ENCODE data around the gene TBC1D14.
"Not testable (repeated sequence)": the region's sequence is repeated elsewhere in the genome, so short reads cannot be mapped to it uniquely, and the experiment has no call there.

Gene TBC1D14

DNA sequence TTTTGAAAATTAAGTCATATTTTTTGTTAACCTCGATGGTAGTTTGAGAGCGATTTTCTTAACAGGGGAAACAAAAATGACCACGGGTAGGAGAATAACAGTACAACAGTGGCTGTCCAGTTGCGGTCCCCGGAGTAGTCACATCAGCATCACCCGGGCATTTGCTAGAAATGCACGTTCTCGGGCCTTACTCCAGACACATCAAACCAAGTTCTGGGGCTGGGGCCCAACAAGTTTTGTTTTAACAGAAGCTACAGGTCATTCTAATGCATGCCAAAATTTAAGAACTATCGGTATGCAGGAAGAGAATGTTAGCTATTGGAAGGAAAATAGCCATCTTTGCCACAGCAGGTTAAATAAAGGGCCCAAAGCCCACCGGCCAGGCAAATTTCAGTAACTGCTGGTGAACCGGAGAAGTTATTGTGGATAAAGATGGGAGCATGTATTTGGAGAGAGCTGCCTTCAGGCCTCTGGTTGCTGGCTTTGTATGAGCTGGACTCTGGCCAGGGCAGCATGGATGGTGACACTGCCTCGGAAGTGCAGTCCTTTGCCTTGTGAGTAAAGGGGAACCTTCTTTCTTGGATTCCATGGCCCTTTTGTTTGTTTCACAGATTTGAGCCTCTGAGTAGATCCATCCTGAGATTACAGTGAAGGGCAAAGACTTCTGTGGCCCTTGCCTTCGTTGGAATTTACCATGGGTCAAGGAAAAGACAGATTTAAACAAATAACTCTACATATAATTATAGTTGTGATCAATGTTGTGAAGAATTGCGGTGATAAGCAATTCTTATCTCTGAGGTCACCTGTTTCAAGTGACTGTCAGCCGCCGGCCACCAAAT is 62.1 kb downstream of the TBC1D14 start:
- no peak for DNase-seq (ENCODE audit: low read depth in 2 of 2)

DNA sequence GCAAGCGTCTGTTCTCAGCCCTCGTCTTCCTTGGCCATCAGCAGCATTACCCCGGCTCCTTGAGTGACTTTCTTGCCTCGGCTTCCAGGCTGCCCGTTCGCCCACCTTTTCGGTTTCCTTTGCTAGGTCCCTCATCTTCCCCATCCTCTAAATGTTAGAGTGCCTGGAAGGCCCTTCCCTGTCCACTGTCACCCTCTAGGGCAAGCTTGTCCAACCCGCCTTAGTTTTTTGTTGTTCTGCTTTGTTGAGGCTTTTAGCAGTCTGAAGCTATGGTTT is 62.7 kb downstream of the TBC1D14 start:
- DNase-seq (ENCODE audit: low read depth in 2 of 2): no peak

DNA sequence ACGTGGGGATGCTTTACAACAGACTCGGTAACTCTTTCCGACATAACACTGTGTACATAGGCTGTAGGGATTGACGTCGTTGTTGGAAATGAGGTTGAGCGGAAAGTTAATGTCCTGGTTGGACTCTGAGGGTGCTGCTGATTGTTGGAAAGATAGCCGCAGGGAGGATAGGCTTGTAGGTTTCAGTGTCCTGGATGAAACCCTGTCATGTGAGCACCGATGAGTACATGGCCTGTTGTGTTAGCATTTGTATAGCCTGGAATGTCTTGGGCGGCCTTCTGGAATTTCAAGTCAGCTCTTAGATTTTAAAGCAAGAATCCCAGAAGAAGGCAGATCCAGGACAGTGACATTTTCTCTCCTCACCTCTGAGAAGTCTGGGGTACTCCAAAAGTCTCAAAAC is 63.3 kb downstream of the TBC1D14 start:
- DNase-seq (ENCODE audit: low read depth in 2 of 2): no peak

- peak; percentile 38 to 82 for DNase-seq (ENCODE audit: low read depth in 2 of 2)
Observed at GRCh38 chr4:6974138-6974848, 64.7 kb downstream of the TBC1D14 start.

GRCh38 chr4:6977846-6978245 is 68.2 kb downstream of the TBC1D14 start:
- not testable (repeated sequence) for DNase-seq (ENCODE audit: low read depth in 2 of 2)

DNA sequence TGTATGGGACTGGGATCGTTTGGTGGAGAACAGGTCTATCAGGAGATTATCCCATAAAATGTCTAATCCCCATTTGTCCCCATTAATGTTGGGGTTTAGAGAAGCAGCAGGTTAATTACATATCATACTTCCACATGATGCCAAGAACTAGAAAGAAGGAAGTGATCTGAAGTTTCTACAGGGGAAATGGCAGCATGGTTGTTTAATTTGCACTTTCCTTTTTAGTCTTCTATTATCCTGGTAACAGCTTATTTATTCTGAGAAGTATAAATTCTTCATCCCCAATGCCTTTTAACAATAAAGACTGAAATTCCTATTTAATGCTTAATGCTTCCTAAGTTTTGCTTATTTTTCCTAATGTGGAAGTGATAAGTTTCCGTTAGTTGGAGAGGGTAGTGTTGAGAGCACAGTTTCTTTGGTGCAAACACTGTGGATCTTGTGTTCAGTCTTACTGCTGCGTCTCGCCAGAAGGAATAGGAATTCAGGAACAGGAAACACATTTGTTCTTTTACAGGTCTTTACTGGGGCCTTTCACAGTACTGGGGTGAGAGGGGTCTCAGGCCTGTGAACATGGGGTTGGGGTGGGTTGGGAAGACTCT is 74.0 kb downstream of the TBC1D14 start:
- DNase-seq (ENCODE audit: low read depth in 2 of 2): no peak

DNA sequence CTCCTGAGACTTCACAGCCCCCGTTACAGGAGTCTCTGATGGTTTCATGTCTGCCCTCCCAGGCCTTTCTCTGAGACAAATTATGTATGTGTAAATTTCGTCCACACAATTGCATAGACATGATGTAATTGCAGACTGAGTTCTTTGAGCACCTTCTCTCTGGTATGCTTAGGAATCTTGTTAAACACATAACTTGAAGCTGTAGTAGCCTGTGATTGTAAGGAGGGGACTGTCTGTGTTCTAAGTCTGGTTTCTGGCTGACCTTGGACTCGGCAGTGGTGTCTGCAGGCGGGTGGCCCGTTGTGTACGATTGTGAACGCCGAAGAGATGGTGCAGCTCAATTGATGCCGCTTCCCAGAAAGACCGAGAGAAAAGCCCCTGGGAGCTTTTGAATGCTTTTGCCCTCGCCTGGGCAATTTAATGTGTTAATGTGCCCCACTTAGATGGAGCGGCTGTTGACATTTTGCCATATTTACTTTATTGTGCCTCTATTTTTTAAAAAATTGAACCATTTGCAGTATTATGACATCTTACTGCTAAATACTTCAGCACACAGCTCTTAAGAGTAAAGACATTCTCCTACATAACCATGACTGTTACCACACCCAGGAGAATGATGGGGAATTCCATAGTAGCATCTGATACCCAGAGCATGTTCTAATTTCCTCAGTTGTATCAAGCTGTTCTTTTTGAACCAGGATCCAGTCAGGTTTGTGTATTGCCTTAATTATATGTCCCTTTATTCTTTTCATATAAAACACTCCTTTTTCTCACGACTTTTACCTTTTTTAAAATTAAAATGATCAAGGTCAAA is 75.2 kb downstream of the TBC1D14 start:
- DNase-seq (ENCODE audit: low read depth in 2 of 2): no peak

DNA sequence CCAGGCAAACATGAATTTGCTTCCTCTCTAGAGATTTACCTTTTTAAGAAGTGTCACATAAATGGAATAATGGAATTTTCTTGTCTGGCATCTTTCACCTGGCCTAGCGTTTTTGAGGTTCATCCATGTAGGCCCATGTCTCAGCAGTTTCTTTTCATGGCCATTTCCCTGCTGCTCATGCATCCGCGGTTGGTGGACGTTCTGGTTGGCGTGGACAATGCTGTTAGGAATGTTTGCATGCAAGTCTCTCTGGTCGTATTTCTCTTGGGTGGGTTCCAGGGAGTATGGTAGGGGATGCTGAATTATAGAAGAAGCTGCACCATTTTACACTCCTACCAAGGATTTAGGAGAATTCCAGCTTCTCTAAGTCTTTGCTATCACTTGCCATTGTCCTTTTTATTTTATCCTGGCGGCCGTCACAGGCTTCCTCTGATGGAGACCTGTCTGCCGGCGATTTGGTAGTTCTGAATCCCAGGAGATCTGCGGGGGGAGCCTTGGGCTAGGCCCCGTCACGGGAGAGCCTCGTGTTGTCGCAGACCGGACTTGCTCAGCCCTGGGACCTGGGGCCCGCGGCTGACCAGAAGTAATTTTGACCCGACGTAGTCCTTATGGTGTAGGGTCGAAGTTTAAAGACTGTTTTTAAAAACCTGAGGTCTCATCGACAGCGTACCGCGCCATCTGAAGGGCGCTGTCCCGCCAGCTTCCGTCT is 76.6 kb downstream of the TBC1D14 start:
- no peak for DNase-seq (ENCODE audit: low read depth in 2 of 2)

DNA sequence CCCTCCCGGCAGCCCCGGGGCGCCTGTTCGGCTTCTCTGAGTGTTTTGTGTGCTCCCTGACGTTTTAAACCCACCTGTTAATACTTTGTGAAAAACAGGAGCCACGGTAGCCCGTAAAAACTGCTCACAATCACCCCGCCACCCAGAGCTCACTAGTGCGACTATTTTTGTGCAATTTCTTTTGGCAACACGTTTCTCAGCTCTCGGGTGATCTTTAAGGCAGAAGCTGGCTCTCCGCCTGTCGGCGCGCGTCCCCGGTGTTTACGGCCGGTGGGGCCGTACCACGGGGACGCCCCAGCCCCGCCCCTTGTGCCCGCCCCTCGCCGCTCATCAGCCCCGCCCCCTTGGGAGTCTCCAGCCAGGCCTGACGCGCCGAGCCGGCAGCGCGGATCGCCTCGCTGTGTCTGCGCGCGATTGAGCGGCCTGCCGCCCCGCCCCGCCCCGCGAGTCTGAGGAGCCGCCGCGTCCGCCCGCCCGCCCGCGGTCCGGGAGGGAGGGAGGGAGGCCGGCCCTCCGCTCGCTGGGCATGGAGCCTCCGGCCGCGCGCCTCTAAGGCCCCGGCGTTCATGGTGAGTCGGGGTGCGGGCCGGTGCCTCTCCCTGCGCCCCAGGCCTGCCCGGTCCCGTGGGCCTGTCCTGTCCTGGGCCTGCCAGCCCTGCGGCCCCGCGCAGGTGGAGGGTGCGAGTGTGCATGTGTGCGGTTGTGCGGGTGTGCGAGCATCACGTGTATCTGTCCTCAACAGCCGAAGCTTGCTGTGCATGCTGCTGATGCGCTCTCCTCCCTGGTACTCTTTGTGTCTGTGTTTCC is 77.4 kb downstream of the TBC1D14 start:
- DNase-seq (ENCODE audit: low read depth in 2 of 2): peak; percentile 84 to 88

GRCh38 chr4:6987588-6987961 is 77.9 kb downstream of the TBC1D14 start:
- DNase-seq (ENCODE audit: low read depth in 2 of 2): no peak

GRCh38 chr4:6988016-6988715 is 78.5 kb downstream of the TBC1D14 start:
- no peak for DNase-seq (ENCODE audit: low read depth in 2 of 2)

DNA sequence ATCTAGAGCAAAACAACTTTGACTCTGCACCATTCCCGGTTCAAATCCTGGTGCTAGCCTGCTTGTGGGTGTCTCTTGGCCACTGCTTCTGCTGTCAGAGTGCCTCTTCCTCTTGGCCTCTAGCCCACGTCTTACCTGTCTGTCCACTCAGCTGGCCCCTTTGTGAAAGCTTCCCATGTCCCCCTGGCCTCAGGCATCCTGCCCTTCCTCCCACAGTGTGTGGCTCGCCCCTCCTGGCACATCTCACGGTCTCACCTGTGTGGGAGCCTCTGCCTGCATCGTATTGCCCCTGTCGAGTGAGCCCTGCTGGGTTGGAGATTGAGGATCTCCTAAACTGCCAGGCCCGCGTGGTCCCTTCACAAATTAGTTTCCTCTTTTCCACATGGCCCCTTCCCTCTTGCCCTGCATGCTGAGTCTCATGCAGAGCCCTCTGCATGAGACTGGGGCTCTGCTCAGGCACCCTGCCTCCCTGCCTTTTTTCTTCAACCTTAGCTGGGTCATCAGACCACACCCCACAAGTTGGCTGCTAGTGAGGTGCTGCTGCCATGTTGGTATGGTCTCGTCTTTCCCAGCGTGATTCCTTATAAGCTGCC is 79.8 kb downstream of the TBC1D14 start:
- DNase-seq (ENCODE audit: low read depth in 2 of 2): no peak

DNA sequence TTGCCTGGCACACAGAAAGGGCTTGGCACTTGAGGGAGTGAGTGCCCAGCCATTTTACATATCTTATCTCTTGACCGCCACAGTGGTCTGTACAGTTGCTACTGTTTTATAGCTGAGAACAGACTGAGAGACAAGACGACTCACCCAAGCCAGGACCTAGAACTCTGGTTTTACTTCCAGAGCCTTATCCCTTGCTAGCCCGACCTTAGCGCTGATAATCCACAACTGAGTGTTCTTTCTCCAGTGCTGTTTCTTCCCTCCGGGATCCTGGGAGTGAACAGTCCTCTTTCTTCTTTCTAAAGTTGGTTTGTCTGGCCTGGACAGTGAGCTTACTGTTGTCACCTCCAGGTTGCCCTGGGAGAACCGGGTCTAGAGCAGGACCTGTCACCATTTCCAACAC is 81.0 kb downstream of the TBC1D14 start:
- no peak for DNase-seq (ENCODE audit: low read depth in 2 of 2)

DNA sequence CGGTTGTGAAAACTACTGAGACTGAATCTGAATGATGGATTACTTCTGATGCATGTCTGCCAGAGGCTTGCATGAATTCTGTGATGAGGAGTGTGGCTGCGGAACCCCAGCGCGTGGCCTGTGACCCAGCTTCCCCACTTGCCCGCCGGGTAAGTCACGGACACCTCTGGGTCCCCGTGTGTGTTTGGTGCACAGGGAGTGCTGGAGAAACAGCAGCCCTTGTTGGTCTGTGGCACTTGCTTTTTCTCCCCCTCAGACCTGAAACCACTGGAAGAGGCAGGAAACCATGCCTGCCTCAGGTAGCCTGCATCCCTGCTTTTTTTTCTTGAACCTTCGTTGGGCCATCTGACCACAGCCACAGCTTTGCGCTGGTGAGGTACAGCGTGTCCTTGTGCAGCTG is 81.6 kb downstream of the TBC1D14 start:
- DNase-seq (ENCODE audit: low read depth in 2 of 2): no peak

DNA sequence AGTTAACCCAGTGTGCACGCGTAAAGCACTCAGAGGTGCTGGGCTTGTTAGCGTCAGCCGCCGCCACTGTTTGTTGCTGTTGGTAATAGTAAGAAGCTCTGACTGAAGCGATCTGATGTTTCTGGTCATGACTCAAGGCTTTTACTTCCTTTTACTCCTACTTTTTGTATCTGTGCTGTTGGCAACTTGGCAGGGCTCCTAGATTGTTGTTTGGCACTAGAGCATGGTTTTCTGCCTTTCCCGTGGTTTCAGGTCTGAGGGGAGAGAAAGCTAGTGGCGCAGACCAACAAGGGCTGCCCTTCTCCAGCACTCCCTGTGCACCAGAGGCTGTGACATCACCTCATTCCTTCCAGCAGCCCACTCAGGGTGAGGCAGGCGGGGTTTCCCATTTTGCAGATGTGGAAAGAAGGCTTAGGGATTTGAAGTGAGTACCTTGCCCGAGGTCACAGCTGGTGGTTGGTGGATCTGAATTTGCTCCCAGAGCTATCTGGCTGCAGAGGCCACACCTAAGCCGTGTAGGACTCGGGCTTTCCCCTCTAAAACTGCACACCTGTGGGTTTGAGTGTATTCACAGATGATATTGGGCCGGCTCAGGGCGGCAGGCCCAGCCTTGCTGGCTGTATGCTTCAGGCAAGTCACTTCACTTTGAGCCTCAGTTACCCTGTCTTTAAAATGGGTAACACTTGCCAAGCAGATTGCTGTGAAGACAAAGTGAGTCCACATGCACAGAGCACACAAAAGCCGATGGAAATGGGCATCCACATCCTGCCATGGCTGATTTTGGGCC is 82.3 kb downstream of the TBC1D14 start:
- no peak for DNase-seq (ENCODE audit: low read depth in 2 of 2)

DNA sequence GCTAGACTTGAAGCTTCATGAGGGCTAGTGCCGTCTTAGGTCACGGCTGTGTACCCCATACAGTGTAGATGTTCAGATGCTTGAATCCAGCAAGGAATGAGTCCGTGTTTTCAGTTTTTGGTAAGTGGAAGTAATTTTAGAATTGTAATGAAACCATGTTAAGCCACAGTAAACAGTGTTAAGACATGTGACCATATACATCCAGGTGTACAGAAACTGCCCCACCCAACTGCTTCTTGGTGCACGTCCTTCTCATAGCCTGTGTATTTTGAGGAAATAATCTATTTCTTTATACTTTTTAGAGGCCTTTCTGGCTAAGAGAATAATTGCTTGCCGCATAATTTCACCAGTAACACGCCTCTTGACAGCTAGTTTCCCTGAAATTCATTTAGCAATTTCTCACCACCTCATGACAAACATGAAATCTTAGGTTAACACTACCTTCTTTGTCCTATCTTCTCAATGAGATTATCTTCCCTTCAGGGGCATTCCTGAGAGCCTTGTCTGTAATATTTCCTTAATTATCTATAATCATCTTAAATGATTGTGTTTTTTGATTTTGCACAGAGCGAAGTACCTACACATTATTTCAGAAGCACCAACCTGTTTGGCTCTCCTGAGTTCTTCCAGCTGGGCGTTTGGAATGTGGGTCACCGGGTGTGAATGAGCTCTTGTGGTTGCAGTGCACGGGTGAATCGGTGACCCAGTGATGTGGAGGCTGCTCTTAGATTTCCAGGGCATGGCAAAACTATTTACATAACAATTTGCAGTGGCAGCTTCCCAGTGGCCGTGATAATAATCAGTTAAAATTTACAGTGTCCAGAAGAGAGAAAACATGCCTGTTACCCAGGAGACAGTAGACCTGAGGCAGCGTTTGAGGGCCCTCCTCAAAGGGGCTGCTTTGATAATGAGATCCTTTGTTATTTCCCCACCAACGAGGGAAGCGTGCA is 83.4 kb downstream of the TBC1D14 start:
- no peak for DNase-seq (ENCODE audit: low read depth in 2 of 2)

GRCh38 chr4:6996481-6996880 is 86.9 kb downstream of the TBC1D14 start:
- no peak for DNase-seq (ENCODE audit: low read depth in 2 of 2)
